A549 (cell line): ENCODE data around the gene POLR2C. TPM values are rescaled to one million over a fixed set of nuclear protein-coding genes. Genes with fewer than 3 reads are reported as not detected.

Source experiments
- ATAC-seq, 2 experiments: fragments of 200-7000 bp in 1 of 2; fragments of >200 bp in 1 of 2; cut with Nextera tagmentation in 1 of 2; cut with Tn5 transposase in 1 of 2; 3 replicates each; pipeline versions ENCODE4 v1.8.0 to v1.9.1; 2018 to 2020; ENCODE audit warnings: mild to moderate bottlenecking in 1 of 2, moderate library complexity in 1 of 2
- CTCF ChIA-PET: fragments of 300-600 bp; sonication (Branson Sonifier 250); formaldehyde crosslinking; extraction: SDS; loops from one replicate; lab custom pipeline; 2021; ENCODE audit warnings: antibody characterized with exemption, inconsistent platforms; lab: Yijun Ruan, JAX
- POLR2A ChIA-PET: fragments of 350-600 bp; formaldehyde crosslinking; extraction: SDS; loops from one replicate; lab custom pipeline; 2021; ENCODE audit warnings: antibody characterized with exemption, inconsistent platforms; lab: Yijun Ruan, JAX
- DNase-seq, 2 experiments: peaks; one replicate each; pipeline versions ENCODE4 v3.0.0 to v3.0.0-alpha.2; 2011 to 2016; ENCODE audit warnings: low read depth in 1 of 2, low spot score in 1 of 2
- FAIRE-seq: peaks from 2 replicates; lab custom pipeline; 2011; peaks lifted over from hg19 to GRCh38; lab: Jason Lieb, UNC
- H3K27ac ChIP-seq, 2 experiments: fragments of >200 bp; sonication (Bioruptor Twin); formaldehyde crosslinking; 3 replicates each; pipeline ENCODE4 v1.5.1; 2016 to 2017
- H3K4me1 ChIP-seq: fragments of >200 bp; sonication (Bioruptor Twin); formaldehyde crosslinking; 3 replicates; pipeline ENCODE4 v1.6.1; 2016
- H3K4me2 ChIP-seq: fragments of >200 bp; sonication (Bioruptor Twin); formaldehyde crosslinking; 3 replicates; pipeline ENCODE4 v1.6.1; 2016
- H3K4me3 ChIP-seq: fragments of >200 bp; sonication (Bioruptor Twin); formaldehyde crosslinking; 3 replicates; pipeline ENCODE4 v1.5.1; 2016
- H3K9me3 ChIP-seq: fragments of >200 bp; sonication (Bioruptor Twin); formaldehyde crosslinking; 3 replicates; pipeline ENCODE4 v1.6.1; 2016
- BHLHE40 ChIP-seq: IDR thresholded peaks from 2 replicates; pipeline ENCODE4 v1.6.1; 2012; ENCODE audit warnings: low read depth, low read length, inconsistent platforms
- CEBPB ChIP-seq, 2 experiments: fragments of >200 bp in 1 of 2; sonication (Bioruptor Twin) in 1 of 2; formaldehyde crosslinking in 1 of 2; IDR thresholded peaks; 2 replicates each; pipeline ENCODE4 v1.6.1; 2012 to 2016
- CHD2 ChIP-seq: fragments of 150-350 bp; IDR thresholded peaks from 2 replicates; pipeline ENCODE4 v1.6.1; 2014; ENCODE audit warnings: low read length; ENCODE audit not compliant: partially characterized antibody
- CHD4 ChIP-seq: fragments of 200-600 bp; sonication (generic); IDR thresholded peaks from 2 replicates; pipeline ENCODE4 v1.6.1; 2016; ENCODE audit warnings: antibody characterized with exemption, mild to moderate bottlenecking, borderline replicate concordance
- E2F6 ChIP-seq: IDR thresholded peaks from 2 replicates; pipeline ENCODE4 v1.6.1; 2012; ENCODE audit warnings: low read depth, borderline replicate concordance
- EHF ChIP-seq: fragments of 250-450 bp; sonication (Bioruptor Pico); IDR thresholded peaks from 2 replicates; pipeline ENCODE4 v1.5.0; 2020; ENCODE audit warnings: mild to moderate bottlenecking
- EP300 ChIP-seq, 2 experiments: fragments of >200 bp; sonication (Bioruptor Twin); formaldehyde crosslinking; IDR thresholded peaks; 2 replicates in 1 of 2; 3 replicates in 1 of 2; pipeline ENCODE4 v1.6.1; 2016 to 2017
- ESRRA ChIP-seq: fragments of 150-350 bp; IDR thresholded peaks from 2 replicates; pipeline ENCODE4 v1.6.1; 2014; ENCODE audit warnings: mild to moderate bottlenecking, low read length, borderline replicate concordance
- FOSB ChIP-seq: fragments of 250-450 bp; sonication (Bioruptor Pico); IDR thresholded peaks from 2 replicates; pipeline ENCODE4 v1.5.0; 2020; ENCODE audit warnings: mild to moderate bottlenecking, moderate library complexity
- FOXS1 ChIP-seq: fragments of 250-450 bp; sonication (Bioruptor Pico); IDR thresholded peaks from 2 replicates; pipeline ENCODE4 v1.5.0; 2020; ENCODE audit warnings: mild to moderate bottlenecking, moderate library complexity
- HMGXB4 ChIP-seq: fragments of 250-450 bp; sonication (Bioruptor Pico); IDR thresholded peaks from 2 replicates; pipeline ENCODE4 v1.5.0; 2021; ENCODE audit warnings: mild to moderate bottlenecking, moderate library complexity, borderline replicate concordance
- HOXB13 ChIP-seq: fragments of 250-450 bp; sonication (Bioruptor Pico); IDR thresholded peaks from 2 replicates; pipeline ENCODE4 v1.5.0; 2020; ENCODE audit warnings: low read depth, mild to moderate bottlenecking, moderate library complexity
- HOXB5 ChIP-seq: fragments of 250-450 bp; sonication (Bioruptor Pico); IDR thresholded peaks from 2 replicates; pipeline ENCODE4 v1.5.0; 2020; ENCODE audit warnings: mild to moderate bottlenecking, moderate library complexity
- JUN ChIP-seq, 2 experiments: fragments of >200 bp; sonication (Bioruptor Twin); formaldehyde crosslinking; IDR thresholded peaks; 2 replicates in 1 of 2; 3 replicates in 1 of 2; pipeline ENCODE4 v1.6.1; 2016 to 2017
- KDM1A ChIP-seq: fragments of 200-600 bp; sonication (generic); IDR thresholded peaks from 2 replicates; pipeline ENCODE4 v1.6.1; 2016; ENCODE audit warnings: low read depth, mild to moderate bottlenecking
- MAFK ChIP-seq: fragments of 450-650 bp; IDR thresholded peaks from 2 replicates; pipeline ENCODE4 v1.6.1; 2014; ENCODE audit not compliant: partially characterized antibody
- MAX ChIP-seq: IDR thresholded peaks from 2 replicates; pipeline ENCODE4 v1.6.1; 2012
- MAZ ChIP-seq: fragments of 150-350 bp; IDR thresholded peaks from 2 replicates; pipeline ENCODE4 v1.6.1; 2014; ENCODE audit warnings: antibody characterized with exemption, low read depth, low read length, borderline replicate concordance
- MYC ChIP-seq: IDR thresholded peaks from 2 replicates; pipeline ENCODE4 v1.6.1; 2012; ENCODE audit warnings: mild to moderate bottlenecking, inconsistent platforms, low read length, improper control_type of control experiment, borderline replicate concordance
- NR3C1 ChIP-seq: fragments of >200 bp; sonication (Bioruptor Twin); formaldehyde crosslinking; IDR thresholded peaks from 3 replicates; pipeline ENCODE4 v1.6.1; 2017
- POLR2AphosphoS2 ChIP-seq: conservative IDR thresholded peaks from 2 replicates; pipeline ENCODE4 v1.6.1; 2012; ENCODE audit warnings: low read length, improper control_type of control experiment, inconsistent platforms
- RAD21 ChIP-seq, 2 experiments: fragments of >200 bp in 1 of 2; sonication (Bioruptor Twin) in 1 of 2; formaldehyde crosslinking in 1 of 2; IDR thresholded peaks in 1 of 2; conservative IDR thresholded peaks in 1 of 2; 2 replicates in 1 of 2; 3 replicates in 1 of 2; pipeline ENCODE4 v1.6.1; 2012 to 2018; ENCODE audit warnings: inconsistent platforms in 1 of 2
- RCOR1 ChIP-seq: fragments of 150-350 bp; IDR thresholded peaks from 2 replicates; pipeline ENCODE4 v1.6.1; 2014; ENCODE audit warnings: antibody characterized with exemption, low read length, low read depth
- RNF2 ChIP-seq: fragments of 200-600 bp; sonication (generic); IDR thresholded peaks from 2 replicates; pipeline ENCODE4 v1.6.1; 2016; ENCODE audit warnings: low read depth, mild to moderate bottlenecking, antibody characterized with exemption, moderate library complexity, borderline replicate concordance
- TP53 ChIP-seq: fragments of 250-450 bp; sonication (Bioruptor Pico); IDR thresholded peaks from 2 replicates; pipeline ENCODE4 v1.5.0; 2021; ENCODE audit warnings: mild to moderate bottlenecking, moderate library complexity
- ZC3H11A ChIP-seq: fragments of 450-650 bp; IDR thresholded peaks from 2 replicates; pipeline ENCODE4 v1.6.1; 2014; ENCODE audit warnings: antibody characterized with exemption, mild to moderate bottlenecking
- ZNF302 ChIP-seq: fragments of 250-450 bp; sonication (Bioruptor Pico); IDR thresholded peaks from 2 replicates; pipeline ENCODE4 v1.9.0; 2021; ENCODE audit warnings: inconsistent platforms, mild to moderate bottlenecking, moderate library complexity
- WGBS: methylation state at CpG from one replicate; pipeline ENCODE4 v1.1.6; 2017; ENCODE audit errors: missing lambda C conversion rate; 5-methylcytosine and 5-hydroxymethylcytosine counted together
- polyA plus RNA-seq, 4 experiments: library from polyadenylated mRNA; depleted of rRNA in 3 of 4; stranded (reverse); fragments of >200 nt; fragmentation: RNase III in 1 of 4; extraction: RNeasy Plus Mini Kit Qiagen cat#74134 plus additional on column Dnase treatment in 1 of 4; gene quantifications; 2 replicates in 3 of 4; 3 replicates in 1 of 4; pipeline ENCODE4 v1.2.3, GENCODE V29; 2011 to 2017

Gene POLR2C
- polyA plus RNA-seq, 2 of the 4 experiments (the other 2 are of a cell fraction) = 148 to 229 TPM

- Histone ChIP-seq H3K9me3 (no peaks in the 10 kb centered on the region), H3K4me2 (no peak overlapping the region), H3K27ac (no peak overlapping the region), H3K4me1 (peaks cover 5% of the 10 kb centered on the region; the same call in 1 of the 3 replicates), H3K4me3 (no peak overlapping the region)
- 89% methylated on average over 5 of the region's 5 CpGs for WGBS
- TF ChIP-seq RAD21 (conservative IDR thresholded peaks at IDR 0.05 in 1 of 2, IDR thresholded peaks at IDR 0.05 in 1 of 2) = no peak
- TF ChIP-seq JUN (IDR thresholded peaks at IDR 0.05) = no peak
- no peak for TF ChIP-seq FOXS1 (CRISPR knock-in tag)
- no peak for TF ChIP-seq RNF2
- no peak for TF ChIP-seq EP300 (IDR thresholded peaks at IDR 0.05)
- TF ChIP-seq RCOR1 = no peak
- TF ChIP-seq NR3C1 = no peak
- TF ChIP-seq E2F6 = no peak
- no peak for TF ChIP-seq CEBPB (IDR thresholded peaks at IDR 0.05)
- TF ChIP-seq TP53 (CRISPR knock-in tag) = no peak
- ChIA-PET CTCF (interaction anchor here (1.1 to 22.0 kb wide), 3 partner anchors 17 to 82 kb away, joined by 3 to 194 read pairs (median 3); no protein-coding TSS in a partner anchor), POLR2A (no interaction called here)
- DNase-seq = no peak
- no peak for FAIRE-seq
- ATAC-seq = no peak
These were observed 42.0 kb downstream of the POLR2C start for GRCh38 chr16:57504491-57504890.

GRCh38 chr16:57505169-57505568 lies 42.7 kb downstream of the POLR2C start:
- Histone ChIP-seq H3K27ac (no peak overlapping the region), H3K4me2 (no peak overlapping the region), H3K9me3 (no peaks in the 10 kb centered on the region), H3K4me1 (peaks cover 5% of the 10 kb centered on the region; the same call in 1 of the 3 replicates), H3K4me3 (no peak overlapping the region)
- 50% methylated on average over 6 of the region's 6 CpGs for WGBS
- CTCF ChIA-PET = interaction anchor here (0.8 to 22.0 kb wide), 5 partner anchors 16 to 88 kb away, joined by 3 to 194 read pairs (median 3); partner anchors contain the start of gene POLR2C
- DNase-seq = no peak
- no peak for FAIRE-seq
- POLR2A ChIA-PET = no interaction called here
- ATAC-seq = no peak
- TF ChIP-seq RCOR1 (no peak), ESRRA (no peak), E2F6 (no peak), FOXS1 (CRISPR knock-in tag) (no peak), ZNF302 (CRISPR knock-in tag) (no peak), MAFK (no peak), MYC (no peak), POLR2AphosphoS2 (no peak), FOSB (CRISPR knock-in tag) (no peak), EHF (no peak), CHD4 (no peak), MAZ (no peak), BHLHE40 (no peak)

GRCh38 chr16:57507136-57508034 lies 44.9 kb downstream of the POLR2C start:
- no peak for TF ChIP-seq HOXB13 (CRISPR knock-in tag)
- TF ChIP-seq ESRRA = no peak
- TF ChIP-seq POLR2AphosphoS2 = no peak
- TF ChIP-seq HMGXB4 = no peak
- TF ChIP-seq HOXB5 (CRISPR knock-in tag) = no peak
- no peak for TF ChIP-seq ZC3H11A
- no peak for TF ChIP-seq MAZ
- no peak for TF ChIP-seq TP53 (CRISPR knock-in tag)
- TF ChIP-seq CHD2 = no peak
- no peak for TF ChIP-seq FOXS1 (CRISPR knock-in tag)
- TF ChIP-seq KDM1A = no peak
- TF ChIP-seq MAX = no peak
- TF ChIP-seq E2F6 = no peak
- no peak for ATAC-seq
- POLR2A ChIA-PET = no interaction called here
- Histone ChIP-seq H3K4me3 (no peak overlapping the region), H3K4me2 (no peak overlapping the region), H3K4me1 (peaks cover 2% of the 10 kb centered on the region; the same call in 1 of the 3 replicates), H3K9me3 (no peaks in the 10 kb centered on the region), H3K27ac (peak overlapping the region in 1 of 2 experiments; percentile 54; a peak in 2 of 6 replicates)
- CTCF ChIA-PET = interaction anchor here (0.7 to 22.0 kb wide), 3 partner anchors 11 to 90 kb away, joined by 3 to 194 read pairs (median 23); no protein-coding TSS in a partner anchor
- 64% methylated on average over 5 of the region's 13 CpGs for WGBS
- FAIRE-seq = no peak
- no peak for DNase-seq
